ENCODE data around the gene EMX2.

Gene EMX2

DNA sequence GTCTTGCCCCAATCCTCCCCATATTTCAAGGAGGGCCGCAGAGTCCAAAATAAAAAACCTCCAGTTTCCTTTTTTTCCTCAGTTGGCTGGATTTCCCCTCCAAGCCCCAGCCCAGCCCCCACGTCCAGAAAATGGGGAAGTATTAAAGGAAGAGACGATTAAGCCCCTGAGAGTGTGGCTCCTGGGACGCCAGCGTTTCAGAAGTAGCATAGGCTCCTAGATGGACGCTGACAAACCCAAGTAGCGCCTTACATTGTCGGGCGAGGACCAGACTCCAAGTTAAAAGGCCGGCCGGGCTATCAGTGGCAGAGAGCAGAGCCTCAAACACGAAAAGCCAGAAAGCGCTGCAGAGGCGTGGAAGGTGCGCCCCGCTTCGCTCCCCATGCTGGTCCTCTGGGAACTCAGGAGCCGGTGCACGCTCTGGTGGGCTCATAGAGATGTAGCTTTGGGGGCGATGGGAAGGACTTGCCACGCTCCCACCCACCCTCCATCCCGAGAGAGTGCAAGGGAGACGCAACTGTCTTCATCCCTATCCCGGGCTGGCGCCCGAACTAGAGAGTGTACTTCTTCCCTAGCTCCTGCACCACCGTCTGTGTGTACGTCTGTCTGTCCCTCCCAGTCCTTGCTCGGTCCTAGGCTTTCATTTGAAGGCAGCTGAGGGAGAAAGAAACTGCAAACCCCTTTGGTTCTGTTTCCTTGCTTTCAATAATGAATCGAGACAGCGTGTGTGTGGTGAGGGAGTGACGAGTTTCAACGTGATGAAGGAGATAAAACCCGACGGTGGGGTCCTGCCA is 6.3 kb upstream of the EMX2 start:
- DNase-seq (ENCODE audit: low read depth): no peak
- H3K4me3 ChIP-seq (ENCODE audit: low read length): peak overlapping the region; percentile 63
- TF ChIP-seq, protein P1, sequence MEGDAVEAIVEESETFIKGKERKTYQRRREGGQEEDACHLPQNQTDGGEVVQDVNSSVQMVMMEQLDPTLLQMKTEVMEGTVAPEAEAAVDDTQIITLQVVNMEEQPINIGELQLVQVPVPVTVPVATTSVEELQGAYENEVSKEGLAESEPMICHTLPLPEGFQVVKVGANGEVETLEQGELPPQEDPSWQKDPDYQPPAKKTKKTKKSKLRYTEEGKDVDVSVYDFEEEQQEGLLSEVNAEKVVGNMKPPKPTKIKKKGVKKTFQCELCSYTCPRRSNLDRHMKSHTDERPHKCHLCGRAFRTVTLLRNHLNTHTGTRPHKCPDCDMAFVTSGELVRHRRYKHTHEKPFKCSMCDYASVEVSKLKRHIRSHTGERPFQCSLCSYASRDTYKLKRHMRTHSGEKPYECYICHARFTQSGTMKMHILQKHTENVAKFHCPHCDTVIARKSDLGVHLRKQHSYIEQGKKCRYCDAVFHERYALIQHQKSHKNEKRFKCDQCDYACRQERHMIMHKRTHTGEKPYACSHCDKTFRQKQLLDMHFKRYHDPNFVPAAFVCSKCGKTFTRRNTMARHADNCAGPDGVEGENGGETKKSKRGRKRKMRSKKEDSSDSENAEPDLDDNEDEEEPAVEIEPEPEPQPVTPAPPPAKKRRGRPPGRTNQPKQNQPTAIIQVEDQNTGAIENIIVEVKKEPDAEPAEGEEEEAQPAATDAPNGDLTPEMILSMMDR (conservative IDR thresholded peaks at IDR 0.05; ENCODE audit: low read length): no peak

DNA sequence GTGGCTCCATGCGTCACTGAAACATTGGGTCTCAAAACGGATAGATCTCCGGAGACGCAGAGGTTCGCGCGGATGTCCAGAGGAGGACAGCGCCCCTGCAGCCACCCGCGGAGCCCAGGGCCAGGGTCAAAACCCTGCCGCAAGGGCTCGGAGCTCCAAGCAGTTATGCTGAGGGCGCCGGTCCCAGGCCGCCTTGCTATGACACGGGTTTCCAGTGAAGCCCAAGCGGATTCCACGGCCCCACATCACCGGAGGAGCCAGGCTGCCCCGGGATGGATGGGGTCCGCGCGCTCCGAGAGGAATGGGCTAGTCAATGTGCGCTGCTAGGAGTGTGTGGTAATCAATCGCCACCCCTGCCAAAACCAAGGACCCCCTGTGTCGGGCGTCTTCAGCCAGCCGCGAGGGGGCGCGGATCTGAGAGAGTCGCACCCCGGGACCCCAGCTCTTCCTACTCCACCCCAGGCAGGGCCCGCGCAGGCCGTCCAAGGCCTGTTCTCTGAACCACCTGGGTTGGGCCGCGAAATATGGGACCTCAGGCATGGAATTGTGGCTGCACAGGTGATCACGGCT is 5.6 kb upstream of the EMX2 start:
- no peak for DNase-seq (ENCODE audit: low read depth)
- H3K4me3 ChIP-seq (ENCODE audit: low read length): peak overlapping the region; percentile 63
- TF ChIP-seq, protein P1 (conservative IDR thresholded peaks at IDR 0.05; ENCODE audit: low read length): peak; percentile 18; the same call in 1 of the 2 replicates

DNA sequence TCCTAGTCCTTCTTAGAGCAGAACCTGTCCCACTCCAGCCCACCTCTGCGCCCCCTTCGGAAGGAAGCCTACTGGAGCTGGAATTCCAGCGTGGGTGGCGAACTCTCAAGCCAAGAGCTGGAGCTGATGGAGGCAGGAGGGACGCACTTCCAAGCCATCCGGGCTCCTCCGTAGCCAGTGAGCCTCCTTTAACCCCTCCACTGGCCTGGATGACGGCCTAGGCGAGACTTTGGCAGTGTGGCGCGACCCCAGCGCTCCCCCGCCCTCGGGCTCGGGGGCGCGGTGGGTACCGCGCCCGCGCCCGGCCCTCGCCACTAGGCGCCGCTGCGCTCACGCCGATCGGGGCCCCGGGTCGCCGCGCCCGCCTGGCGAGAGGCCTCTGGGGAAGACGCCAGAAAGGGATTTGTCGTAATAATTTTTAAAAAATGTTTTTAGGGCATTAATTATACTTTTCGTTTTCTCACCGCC is 5.1 kb upstream of the EMX2 start:
- TF ChIP-seq, protein P1 (conservative IDR thresholded peaks at IDR 0.05; ENCODE audit: low read length): peak; percentile 29
- H3K4me3 ChIP-seq (ENCODE audit: low read length): peak overlapping the region; percentile 96
- DNase-seq (ENCODE audit: low read depth): no peak

DNA sequence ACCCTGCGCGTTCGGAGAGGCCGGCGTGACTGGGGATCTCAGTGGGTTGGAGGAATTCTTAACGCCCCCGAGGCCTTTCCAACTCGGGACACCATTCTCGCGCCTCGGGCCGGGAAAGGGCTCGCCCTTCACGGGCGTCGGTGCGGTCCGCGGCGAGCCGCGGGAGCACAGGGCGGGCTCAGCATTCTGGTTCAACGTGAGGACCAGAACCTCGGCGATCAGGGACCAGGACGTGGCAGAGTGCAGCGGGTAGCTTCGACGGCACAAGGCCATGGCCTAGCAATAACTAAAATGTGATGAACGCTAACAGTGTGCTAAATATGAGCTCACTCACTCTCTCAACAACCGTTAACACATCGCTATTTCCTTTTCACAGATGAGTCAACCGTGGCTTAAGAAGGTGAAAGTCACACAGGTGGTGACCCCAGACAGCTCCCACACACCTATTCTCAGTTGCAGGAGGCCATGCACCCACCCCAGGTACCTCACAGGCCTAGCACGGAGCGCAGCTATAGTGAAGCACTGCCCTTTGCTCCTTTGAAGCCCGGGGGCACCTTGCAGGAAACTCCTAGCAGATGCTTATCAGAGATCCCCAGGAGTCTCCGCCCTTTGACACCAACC is 4.5 kb upstream of the EMX2 start:
- TF ChIP-seq, protein P1 (conservative IDR thresholded peaks at IDR 0.05; ENCODE audit: low read length): no peak
- peak; percentile 68 for DNase-seq (ENCODE audit: low read depth)

DNA sequence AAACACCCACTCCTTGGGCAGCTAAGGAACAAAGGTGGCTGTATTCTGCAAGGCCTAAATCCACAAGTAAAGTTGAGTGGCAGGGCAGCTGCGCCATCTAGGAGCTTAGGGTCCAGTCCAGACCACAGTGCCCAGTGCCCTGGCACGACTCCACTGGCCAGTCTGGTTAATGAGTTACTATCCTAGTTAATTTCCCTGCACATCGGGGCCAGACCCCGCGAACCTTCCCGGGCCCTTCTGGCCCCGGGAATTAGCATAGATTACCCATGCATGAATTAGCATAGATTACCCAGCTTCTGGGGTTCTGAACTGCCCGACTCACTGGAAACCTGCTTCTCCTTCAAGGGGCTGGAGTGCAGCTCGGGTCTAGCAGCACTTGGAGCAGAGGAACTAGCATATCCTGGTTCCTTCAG is 3.2 kb upstream of the EMX2 start:
- no peak for DNase-seq (ENCODE audit: low read depth)
- TF ChIP-seq, protein P1 (conservative IDR thresholded peaks at IDR 0.05; ENCODE audit: low read length): no peak
- H3K4me3 ChIP-seq (ENCODE audit: low read length): peak overlapping the region; percentile 96

More for the DNA sequence above, 4.5 kb upstream of the EMX2 start:
- peak overlapping the region; percentile 96 for H3K4me3 ChIP-seq (ENCODE audit: low read length)

DNA sequence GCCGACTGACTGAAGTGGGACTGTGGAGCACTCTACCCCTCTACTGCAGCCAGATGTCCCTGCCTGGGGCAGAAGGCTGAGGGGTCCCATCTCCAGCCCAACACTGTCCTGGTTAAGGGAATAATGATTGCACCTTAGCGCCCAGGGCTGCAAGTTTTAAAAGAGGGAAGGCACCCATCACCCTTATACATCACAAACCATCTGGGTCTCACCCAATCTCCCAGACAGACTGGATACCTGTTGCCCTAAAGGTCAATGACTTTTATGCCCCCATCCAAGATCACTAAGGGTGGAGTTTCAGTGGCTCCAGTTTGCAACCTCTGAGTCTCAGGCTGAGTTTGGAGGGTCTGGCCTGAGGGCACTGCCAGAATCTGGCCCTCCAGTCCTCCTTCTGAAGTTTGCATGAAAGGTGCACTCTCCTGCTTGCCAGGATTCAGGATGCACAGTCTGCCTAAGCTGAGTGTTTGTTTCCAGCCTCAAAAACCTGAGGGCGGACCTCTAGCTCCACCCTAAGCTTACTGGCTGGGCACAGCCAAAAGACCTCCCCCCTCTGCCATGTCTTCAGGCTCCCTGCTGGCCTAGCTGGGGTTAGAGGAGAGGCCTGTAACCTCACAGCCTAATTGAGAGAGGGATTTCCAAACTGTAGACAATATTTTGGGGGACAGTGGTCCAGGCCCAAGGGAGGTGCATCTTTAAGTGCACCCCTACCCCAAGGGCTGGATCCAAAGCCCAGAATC is 2.5 kb upstream of the EMX2 start:
- H3K4me3 ChIP-seq (ENCODE audit: low read length): peak overlapping the region; percentile 96
- TF ChIP-seq, protein P1 (conservative IDR thresholded peaks at IDR 0.05; ENCODE audit: low read length): no peak
- DNase-seq (ENCODE audit: low read depth): no peak

Data from AG10803 (cell line).